Measurements from ENCODE around the gene BEAN1. TPM values are rescaled to one million over a fixed set of nuclear protein-coding genes. Genes with fewer than 3 reads are reported as not detected.

Gene BEAN1
- total RNA-seq, 1 experiment from 2014 or later = 0.24 TPM

DNA sequence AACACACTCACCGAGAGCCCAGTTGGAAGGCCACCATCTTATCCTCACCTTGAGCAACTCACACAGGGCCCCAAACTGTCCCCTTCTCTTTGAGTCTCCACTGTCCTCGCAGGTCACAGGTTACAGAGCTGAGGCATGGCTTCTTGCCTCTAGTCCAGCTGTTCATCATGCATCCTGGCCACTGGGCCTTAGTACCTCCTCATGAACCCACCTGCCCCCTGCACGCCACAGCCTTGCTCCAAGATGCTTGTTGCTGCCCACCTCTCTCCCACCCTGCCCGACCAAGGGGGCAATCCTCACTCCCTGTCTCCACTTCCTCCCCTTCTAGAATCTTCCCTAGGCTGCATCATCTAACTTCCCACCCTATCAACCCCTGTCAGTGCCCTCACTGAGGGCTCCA is 43.5 kb upstream of the BEAN1 start:
- Histone ChIP-seq H2BK5ac (ENCODE audit: insufficient read length, low read length) (no peak overlapping the region), H3K79me1 (ENCODE audit: insufficient read depth, low read depth, low read length, poor library complexity, severe bottlenecking) (no peaks in the 10 kb centered on the region), H2BK15ac (ENCODE audit: low read depth, low read length) (no peak overlapping the region), H3K23me2 (ENCODE audit: insufficient read length, low read depth, low read length, poor library complexity, severe bottlenecking) (no peaks in the 10 kb centered on the region), H3K27ac (ENCODE audit: insufficient read length, low read depth, low read length) (no peak overlapping the region), H3K79me2 (ENCODE audit: insufficient read depth, low read length) (no peaks in the 10 kb centered on the region), H3K9ac (ENCODE audit: extremely low read depth, insufficient read length, low read length) (no peak overlapping the region), H2BK20ac (ENCODE audit: low read depth, low read length, poor library complexity, severe bottlenecking) (no peak overlapping the region), H3K14ac (ENCODE audit: insufficient read depth, low read length) (no peak overlapping the region), H2BK120ac (ENCODE audit: low read depth, low read length, poor library complexity, severe bottlenecking) (no peak overlapping the region), H3K4me2 (ENCODE audit: insufficient read depth, insufficient read length, low read length) (no peak overlapping the region), H3K56ac (ENCODE audit: insufficient read length, low read depth, low read length) (no peak overlapping the region), H2AFZ (ENCODE audit: low read length) (no peak overlapping the region), H4K20me1 (ENCODE audit: control insufficient read depth, insufficient read depth, insufficient read length) (no peaks in the 10 kb centered on the region), H3T11ph (ENCODE audit: low read length) (no peak overlapping the region), H3K18ac (ENCODE audit: insufficient read length, low read depth, low read length) (peak overlapping the region; percentile 0), H3K23ac (ENCODE audit: insufficient read length, low read depth, low read length) (no peak overlapping the region), H3K27me3 (ENCODE audit: insufficient read depth, low read length) (no peaks in the 10 kb centered on the region), H3K4me1 (ENCODE audit: insufficient read depth, low read length) (no peaks in the 10 kb centered on the region; the same call in 1 of the 2 replicates), H2BK12ac (ENCODE audit: insufficient read length, low read depth, low read length) (peak overlapping the region; percentile 45), H4K91ac (ENCODE audit: insufficient read length, low read depth, low read length) (peak overlapping the region; percentile 53), H4K5ac (ENCODE audit: insufficient read length, low read depth, low read length) (no peak overlapping the region), H3K9me3 (ENCODE audit: control insufficient read depth, low read depth, low read length) (no peaks in the 10 kb centered on the region), H3K4ac (ENCODE audit: low read depth, low read length) (no peak overlapping the region), H2AK5ac (ENCODE audit: insufficient read length, low read length) (no peak overlapping the region), H4K8ac (replicated peaks; ENCODE audit: insufficient read length, low read depth, low read length) (no peak overlapping the region)
- Mint-ChIP-seq H3K27me3 (ENCODE audit: low read depth) (peaks cover 3% of the 10 kb centered on the region), H3K9me3 (peaks cover 5 to 6% of the 10 kb centered on the region in 2 experiments; a peak in 4 of 5 replicates), H3K27ac (no peak overlapping the region; a peak in 1 of 7 replicates), H3K4me1 (peaks cover 10 to 15% of the 10 kb centered on the region in 2 experiments), H3K36me3 (ENCODE audit: insufficient read depth in 1 of 3, low read depth in 3 of 3) (peaks cover 0 to 2% (median 0%) of the 10 kb centered on the region in 3 experiments; a peak in 4 of 7 replicates), H3K4me3 (no peak overlapping the region)
- TF ChIP-seq, protein P1, sequence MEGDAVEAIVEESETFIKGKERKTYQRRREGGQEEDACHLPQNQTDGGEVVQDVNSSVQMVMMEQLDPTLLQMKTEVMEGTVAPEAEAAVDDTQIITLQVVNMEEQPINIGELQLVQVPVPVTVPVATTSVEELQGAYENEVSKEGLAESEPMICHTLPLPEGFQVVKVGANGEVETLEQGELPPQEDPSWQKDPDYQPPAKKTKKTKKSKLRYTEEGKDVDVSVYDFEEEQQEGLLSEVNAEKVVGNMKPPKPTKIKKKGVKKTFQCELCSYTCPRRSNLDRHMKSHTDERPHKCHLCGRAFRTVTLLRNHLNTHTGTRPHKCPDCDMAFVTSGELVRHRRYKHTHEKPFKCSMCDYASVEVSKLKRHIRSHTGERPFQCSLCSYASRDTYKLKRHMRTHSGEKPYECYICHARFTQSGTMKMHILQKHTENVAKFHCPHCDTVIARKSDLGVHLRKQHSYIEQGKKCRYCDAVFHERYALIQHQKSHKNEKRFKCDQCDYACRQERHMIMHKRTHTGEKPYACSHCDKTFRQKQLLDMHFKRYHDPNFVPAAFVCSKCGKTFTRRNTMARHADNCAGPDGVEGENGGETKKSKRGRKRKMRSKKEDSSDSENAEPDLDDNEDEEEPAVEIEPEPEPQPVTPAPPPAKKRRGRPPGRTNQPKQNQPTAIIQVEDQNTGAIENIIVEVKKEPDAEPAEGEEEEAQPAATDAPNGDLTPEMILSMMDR (conservative IDR thresholded peaks at IDR 0.05) = no peak
- DNase-seq = no peak
- no CpG with 5 or more reads among the region's 4 CpGs for WGBS (ENCODE audit: extremely low coverage, insufficient read length, low lambda C conversion rate)
